Measurements from ENCODE around the gene MAD1L1. TPM values are rescaled to one million over a fixed set of nuclear protein-coding genes. Genes with fewer than 3 reads are reported as not detected.
"Not testable (repeated sequence)": the region's sequence is repeated elsewhere in the genome, so short reads cannot be mapped to it uniquely, and the experiment has no call there.

The MAD1L1 gene
- total RNA-seq, 1 donor from 2014 or later = 57.6 TPM

GRCh38 chr7:1862560-1862959 is 370.2 kb downstream of the MAD1L1 start:
- Mint-ChIP-seq H3K9me3 (ENCODE audit: unreplicated experiment) (peaks cover 5% of the 10 kb centered on the region), H3K36me3 (ENCODE audit: unreplicated experiment) (no peaks in the 10 kb centered on the region), H3K4me1 (ENCODE audit: low read depth, unreplicated experiment) (peaks cover 5% of the 10 kb centered on the region), H3K4me3 (ENCODE audit: unreplicated experiment) (no peak overlapping the region), H3K27ac (ENCODE audit: unreplicated experiment) (no peak overlapping the region), H3K27me3 (ENCODE audit: unreplicated experiment) (peaks cover 4% of the 10 kb centered on the region)
- no peak for DNase-seq
- TF ChIP-seq CTCF (IDR thresholded peaks at IDR 0.05; ENCODE audit: partially characterized antibody, unreplicated experiment) = no peak

GRCh38 chr7:1861799-1862458 is 370.8 kb downstream of the MAD1L1 start:
- Mint-ChIP-seq H3K4me1 (ENCODE audit: low read depth, unreplicated experiment) (peaks cover 5% of the 10 kb centered on the region), H3K27me3 (ENCODE audit: unreplicated experiment) (peaks cover 4% of the 10 kb centered on the region), H3K27ac (ENCODE audit: unreplicated experiment) (no peak overlapping the region), H3K4me3 (ENCODE audit: unreplicated experiment) (no peak overlapping the region), H3K36me3 (ENCODE audit: unreplicated experiment) (no peaks in the 10 kb centered on the region), H3K9me3 (ENCODE audit: unreplicated experiment) (peaks cover 5% of the 10 kb centered on the region)
- DNase-seq = no peak
- TF ChIP-seq CTCF (IDR thresholded peaks at IDR 0.05; ENCODE audit: partially characterized antibody, unreplicated experiment) = no peak

GRCh38 chr7:1860881-1861798 is 371.6 kb downstream of the MAD1L1 start:
- not testable (repeated sequence) for H3K36me3 Mint-ChIP-seq (ENCODE audit: unreplicated experiment); H3K4me1 Mint-ChIP-seq (ENCODE audit: low read depth, unreplicated experiment); DNase-seq; H3K4me3 Mint-ChIP-seq (ENCODE audit: unreplicated experiment); H3K27me3 Mint-ChIP-seq (ENCODE audit: unreplicated experiment); H3K9me3 Mint-ChIP-seq (ENCODE audit: unreplicated experiment); H3K27ac Mint-ChIP-seq (ENCODE audit: unreplicated experiment)

- no peak for TF ChIP-seq CTCF (IDR thresholded peaks at IDR 0.05; ENCODE audit: partially characterized antibody, unreplicated experiment)
- no peak overlapping the region for H3K27ac Mint-ChIP-seq (ENCODE audit: unreplicated experiment)
Measured at GRCh38 chr7:1859266-1860035, 373.3 kb downstream of the MAD1L1 start.

GRCh38 chr7:1858435-1859265 is 374.1 kb downstream of the MAD1L1 start:
- H3K4me3 Mint-ChIP-seq (ENCODE audit: unreplicated experiment) = no peak overlapping the region
- H3K4me1 Mint-ChIP-seq (ENCODE audit: low read depth, unreplicated experiment) = peaks cover 7% of the 10 kb centered on the region
- TF ChIP-seq CTCF (IDR thresholded peaks at IDR 0.05; ENCODE audit: partially characterized antibody, unreplicated experiment) = no peak
- H3K9me3 Mint-ChIP-seq (ENCODE audit: unreplicated experiment) = peaks cover 3% of the 10 kb centered on the region
- no peaks in the 10 kb centered on the region for H3K36me3 Mint-ChIP-seq (ENCODE audit: unreplicated experiment)
- DNase-seq = peak; percentile 62
- peaks cover 3% of the 10 kb centered on the region for H3K27me3 Mint-ChIP-seq (ENCODE audit: unreplicated experiment)
- no peak overlapping the region for H3K27ac Mint-ChIP-seq (ENCODE audit: unreplicated experiment)

More at GRCh38 chr7:1859266-1860035, 373.3 kb downstream of the MAD1L1 start:
- DNase-seq = peak; percentile 22
- peaks cover 3% of the 10 kb centered on the region for H3K9me3 Mint-ChIP-seq (ENCODE audit: unreplicated experiment)
- H3K4me3 Mint-ChIP-seq (ENCODE audit: unreplicated experiment) = no peak overlapping the region
- H3K36me3 Mint-ChIP-seq (ENCODE audit: unreplicated experiment) = no peaks in the 10 kb centered on the region
- H3K27me3 Mint-ChIP-seq (ENCODE audit: unreplicated experiment) = peaks cover 3% of the 10 kb centered on the region
- peaks cover 7% of the 10 kb centered on the region for H3K4me1 Mint-ChIP-seq (ENCODE audit: low read depth, unreplicated experiment)
